GM18519 (cell line): ENCODE data around the gene CELF3.

Experiments used
- ATAC-seq: cut with Tn5 transposase; IDR thresholded peaks from one replicate; pipeline ENCODE4 v1.9.1; 2021; ENCODE audit warnings: mild to moderate bottlenecking, moderate library complexity; ENCODE audit not compliant: unreplicated experiment, low FRiP score

CELF3 gene

GRCh38 chr1:151720974-151721787 is 4.6 kb upstream of the CELF3 start, which contains the start of gene RIIAD1:
RIIAD1 (plus strand) TSS chr1:151721522; CDS start chr1:151721537, 15 bp downstream.
- no peak for ATAC-seq

DNA sequence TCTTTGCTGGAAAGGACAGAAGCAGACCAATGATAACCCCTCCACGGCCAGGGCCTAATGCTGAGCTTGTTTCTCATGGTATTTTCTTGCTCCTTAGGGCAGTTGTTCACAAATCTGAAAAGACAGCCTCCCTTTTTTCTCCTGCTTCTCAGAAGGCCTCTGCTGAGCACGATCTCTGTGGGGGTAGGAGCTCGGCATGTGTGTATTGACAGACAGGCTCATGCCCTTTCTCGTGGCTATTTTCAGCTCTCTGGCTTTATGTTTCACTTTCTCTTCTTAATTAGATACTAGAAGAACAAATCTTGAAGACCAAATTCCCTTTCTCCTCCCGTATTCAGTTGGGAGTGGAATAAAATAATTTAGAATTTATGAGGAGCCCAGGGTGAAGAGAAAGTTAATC is 4.0 kb upstream of the CELF3 start:
- no peak for ATAC-seq

GRCh38 chr1:151720125-151720524 is 3.5 kb upstream of the CELF3 start:
- no peak for ATAC-seq

DNA sequence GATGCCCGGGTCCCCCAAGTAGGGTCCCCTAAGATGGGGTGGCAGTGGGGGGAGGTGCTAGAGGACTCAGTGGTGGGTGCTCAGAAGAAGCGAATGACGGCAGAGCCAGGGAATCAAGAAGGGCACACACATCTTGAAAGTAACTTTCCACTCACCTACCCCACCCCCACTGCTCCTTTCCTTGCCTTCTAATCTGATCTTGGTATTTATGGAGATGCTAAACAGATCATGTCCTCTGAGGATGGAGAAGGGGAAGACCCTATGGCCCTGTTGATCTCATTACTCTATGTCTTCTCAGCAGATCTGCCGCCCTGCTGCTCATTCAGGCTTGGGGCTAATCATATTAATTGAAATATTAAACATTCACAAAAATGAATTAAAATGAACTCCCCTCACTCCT is 2.1 kb upstream of the CELF3 start:
- no peak for ATAC-seq

GRCh38 chr1:151718011-151718431 is 1.4 kb upstream of the CELF3 start:
- ATAC-seq = no peak

- no peak for ATAC-seq
Observed at GRCh38 chr1:151716405-151716762, 219 bp downstream of the CELF3 start.

GRCh38 chr1:151715726-151716404 is 738 bp downstream of the CELF3 start:
- no peak for ATAC-seq

GRCh38 chr1:151714820-151715725 is 1.5 kb downstream of the CELF3 start:
- no peak for ATAC-seq

- no peak for ATAC-seq
Observed at GRCh38 chr1:151713874-151714273, 2.7 kb downstream of the CELF3 start.

- no peak for ATAC-seq
Observed at GRCh38 chr1:151713044-151713443, 3.6 kb downstream of the CELF3 start.

GRCh38 chr1:151711951-151712350 is 4.7 kb downstream of the CELF3 start:
- no peak for ATAC-seq

DNA sequence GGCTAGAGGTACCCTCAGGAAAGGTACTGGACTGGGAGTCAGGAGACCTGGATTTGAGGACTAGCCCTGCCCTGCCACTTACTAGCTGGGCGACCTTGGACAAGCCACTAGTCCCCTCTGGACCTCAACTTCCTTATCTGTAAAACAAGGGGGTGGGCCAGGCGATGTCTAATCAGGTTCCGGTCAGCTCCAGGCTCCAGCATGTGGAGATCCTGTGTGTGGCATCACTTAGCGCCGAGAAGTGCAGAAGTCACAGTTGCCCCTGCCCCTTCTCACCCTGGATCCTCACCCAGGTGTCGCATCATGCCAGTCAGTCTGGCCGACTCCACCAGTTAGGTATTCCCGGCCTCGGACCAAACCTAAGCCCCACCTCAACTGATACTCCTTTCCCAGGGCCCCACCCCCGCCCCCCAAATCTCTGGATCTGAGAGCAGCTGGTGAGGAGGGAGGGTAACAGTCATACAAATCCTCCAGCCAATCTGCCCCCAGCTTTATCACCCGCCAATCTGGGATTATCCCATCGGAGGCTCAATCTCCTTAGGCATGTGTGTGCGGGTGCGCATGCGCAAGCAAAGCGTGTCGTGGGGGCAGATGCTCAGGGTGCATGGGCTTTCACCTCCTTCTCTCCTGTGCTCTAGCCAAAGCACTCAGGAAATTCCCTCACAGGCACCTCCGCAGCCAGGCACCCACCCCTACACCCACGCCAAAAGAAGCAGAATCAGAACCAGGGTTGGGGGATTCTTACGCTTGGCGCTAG is 5.4 kb downstream of the CELF3 start:
- no peak for ATAC-seq

- ATAC-seq = no peak
Observed at GRCh38 chr1:151710187-151710840, 6.3 kb downstream of the CELF3 start.

DNA sequence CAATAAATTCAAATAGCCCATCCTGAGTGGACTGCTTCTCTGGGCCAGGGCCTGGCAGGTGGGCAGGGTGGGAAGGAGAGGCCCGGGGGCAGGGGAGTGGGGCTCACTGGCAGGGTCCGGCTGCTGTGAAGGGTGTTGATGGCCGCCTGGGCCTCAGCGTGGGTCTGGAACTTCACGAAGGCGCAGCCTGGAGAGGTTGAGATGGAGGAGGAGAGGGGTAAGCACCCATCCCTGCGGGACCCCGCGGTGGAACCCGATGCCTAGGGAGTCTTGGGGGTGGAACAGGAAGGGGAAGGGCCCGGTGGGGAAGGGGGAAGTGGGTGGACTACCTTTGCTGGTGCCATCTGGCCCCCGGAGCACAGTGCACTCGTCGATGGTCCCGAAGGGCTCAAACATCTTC is 7.7 kb downstream of the CELF3 start:
- ATAC-seq = no peak

DNA sequence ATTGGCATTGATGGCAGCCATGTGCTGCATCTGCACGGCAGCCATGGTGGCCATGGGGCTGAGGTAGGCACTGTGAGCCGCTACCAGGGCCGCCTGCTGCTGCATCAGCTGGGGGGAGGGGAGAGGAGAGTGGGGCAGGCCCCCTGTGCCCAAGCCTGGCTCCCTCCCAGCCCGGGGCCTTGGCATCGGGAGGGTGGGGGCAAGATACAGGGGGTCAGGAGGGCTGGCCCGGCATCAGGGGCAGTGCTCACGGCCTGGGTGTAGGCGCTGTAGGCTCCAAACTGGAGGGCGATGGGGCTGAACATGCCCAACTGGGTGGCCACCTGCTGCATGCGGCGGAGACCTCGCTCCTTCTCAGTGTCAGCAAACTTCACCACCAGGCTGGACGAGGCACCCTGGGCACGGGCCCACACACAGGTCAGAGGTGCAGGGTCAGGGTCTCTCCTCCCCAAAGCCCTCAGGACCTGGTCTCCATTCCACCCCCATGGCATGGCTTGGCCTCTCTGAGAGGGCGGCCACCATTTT is 9.0 kb downstream of the CELF3 start:
- ATAC-seq = no peak

DNA sequence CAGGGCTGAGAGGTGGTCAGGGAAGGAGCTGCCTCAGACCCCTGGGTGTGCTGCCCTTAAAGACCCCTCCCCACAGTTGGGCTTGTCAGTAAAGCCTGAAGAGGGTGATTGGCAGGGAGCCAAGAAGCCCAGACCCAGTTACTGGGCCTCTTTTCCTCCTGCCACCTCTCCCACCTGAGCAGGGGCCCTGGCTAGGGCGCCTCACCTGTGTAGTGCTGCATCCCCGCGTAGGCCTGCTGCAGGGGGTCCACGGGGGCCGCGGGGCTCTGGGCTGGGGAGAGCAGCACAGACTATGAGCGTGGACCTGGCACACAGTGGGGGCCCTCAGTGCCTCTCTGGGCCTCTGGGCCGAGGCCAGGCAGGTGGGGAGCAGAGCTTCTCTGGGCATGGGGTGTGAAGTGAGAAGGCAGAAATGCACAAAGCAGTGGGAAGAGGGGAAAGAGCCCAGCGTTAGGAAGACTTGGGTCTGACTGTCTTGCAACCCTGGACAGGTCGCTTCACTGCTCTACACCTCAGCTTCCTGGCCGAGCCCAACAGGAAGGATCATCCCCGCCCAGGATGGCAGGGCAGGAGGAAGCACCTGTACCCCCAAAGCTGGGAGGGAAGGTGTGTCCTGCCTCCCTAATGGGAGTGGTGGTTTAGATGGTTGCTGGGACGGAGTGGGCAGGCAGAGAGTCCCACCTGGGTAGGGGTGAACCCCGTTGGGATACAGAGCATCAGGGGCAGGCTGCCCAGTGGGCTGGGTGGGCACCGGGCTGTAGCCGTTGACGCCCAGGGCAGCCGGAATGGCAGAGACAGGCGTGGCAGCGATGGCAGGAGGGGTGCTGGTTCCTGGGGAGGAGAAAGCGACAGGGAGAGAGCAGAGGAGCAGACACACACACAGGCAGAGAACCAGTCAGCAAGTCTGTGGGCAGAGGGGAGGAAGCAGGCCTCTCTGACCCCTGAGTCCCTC is 9.9 kb downstream of the CELF3 start:
- ATAC-seq = no peak

- ATAC-seq = no peak
Observed at GRCh38 chr1:151705753-151706463, 10.7 kb downstream of the CELF3 start.

DNA sequence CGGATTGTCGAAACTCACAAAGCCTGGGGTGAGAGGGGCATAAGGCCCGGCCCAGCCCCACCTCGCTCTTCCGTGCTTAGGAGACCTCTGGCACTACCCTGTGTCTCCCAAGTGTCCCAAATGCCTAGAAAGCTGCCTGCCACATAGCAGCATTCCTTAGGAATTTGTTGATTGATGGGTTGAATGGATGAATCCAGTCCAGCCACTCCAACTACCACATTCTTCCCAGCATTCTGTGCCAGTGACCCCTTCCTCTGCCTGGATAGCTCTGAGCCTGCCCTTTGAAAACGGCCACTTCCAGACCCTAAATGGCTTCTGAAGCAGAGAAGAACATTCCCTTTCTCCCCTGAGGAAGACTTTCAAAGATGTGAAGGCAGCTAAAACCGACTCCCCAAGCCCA is 11.5 kb downstream of the CELF3 start:
- no peak for ATAC-seq
